Nephron progenitor cell (in vitro differentiated cells): Measurements from ENCODE around the gene INSIG2.

ENCODE experiments used
- DNase-seq: peaks from one replicate; pipeline ENCODE4 v3.0.0; 2021
- H3K27ac Mint-ChIP-seq: 2 replicates; pipeline ENCODE4 v1.8.0; 2021; ENCODE audit warnings: mild to moderate bottlenecking, moderate library complexity, mixed read lengths
- H3K27me3 Mint-ChIP-seq: 2 replicates; pipeline ENCODE4 v1.8.0; 2021; ENCODE audit warnings: mild to moderate bottlenecking, low read depth, mixed read lengths; ENCODE audit not compliant: poor library complexity
- H3K36me3 Mint-ChIP-seq: 2 replicates; pipeline ENCODE4 v1.8.0; 2021; ENCODE audit warnings: low read depth, mixed read lengths
- H3K4me1 Mint-ChIP-seq: 2 replicates; pipeline ENCODE4 v1.8.0; 2021; ENCODE audit warnings: mixed read lengths
- H3K4me3 Mint-ChIP-seq: 2 replicates; pipeline ENCODE4 v1.8.0; 2021; ENCODE audit warnings: mild to moderate bottlenecking, moderate library complexity, mixed read lengths
- H3K9me3 Mint-ChIP-seq: 2 replicates; pipeline ENCODE4 v1.8.0; 2021; ENCODE audit warnings: mild to moderate bottlenecking, moderate library complexity, mixed read lengths
- CTCF ChIP-seq: fragments of 200-600 bp; sonication (generic); IDR thresholded peaks from 2 replicates; pipeline ENCODE4 v1.5.0; 2021; ENCODE audit warnings: antibody characterized with exemption

INSIG2 gene

GRCh38 chr2:118046634-118047210 is 41.5 kb upstream of the INSIG2 start:
- no peak for DNase-seq
- H3K27ac Mint-ChIP-seq: no peak overlapping the region
- H3K27me3 Mint-ChIP-seq: no peaks in the 10 kb centered on the region
- peak; percentile 69 for TF ChIP-seq CTCF
- peaks cover 34% of the 10 kb centered on the region for H3K4me1 Mint-ChIP-seq
- H3K4me3 Mint-ChIP-seq: no peak overlapping the region
- peaks cover 8% of the 10 kb centered on the region for H3K9me3 Mint-ChIP-seq
- H3K36me3 Mint-ChIP-seq: no peaks in the 10 kb centered on the region

DNA sequence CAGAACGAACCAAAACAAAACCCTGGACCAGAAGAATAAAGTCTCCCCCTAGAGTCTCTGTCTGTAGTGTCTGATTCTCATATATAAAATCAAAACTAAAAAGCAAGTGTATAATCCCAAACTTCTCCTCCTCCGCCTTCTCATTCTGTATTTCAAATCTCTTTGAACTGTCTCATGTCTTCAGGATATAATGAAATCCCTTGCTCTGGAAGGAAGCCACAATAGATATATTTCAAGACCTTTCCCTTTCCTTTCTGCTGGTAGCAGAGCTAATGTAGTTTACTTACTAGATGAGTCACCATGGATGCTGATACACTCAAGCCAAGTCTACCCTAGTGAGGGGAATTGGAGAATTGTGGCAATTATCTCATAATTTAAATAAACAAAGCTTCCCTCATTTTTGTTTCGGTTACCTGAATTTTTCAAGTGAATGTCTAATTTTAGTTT is 40.9 kb upstream of the INSIG2 start:
- no peak overlapping the region for H3K4me3 Mint-ChIP-seq
- no peaks in the 10 kb centered on the region for H3K36me3 Mint-ChIP-seq
- H3K27ac Mint-ChIP-seq: no peak overlapping the region
- H3K4me1 Mint-ChIP-seq: peaks cover 40% of the 10 kb centered on the region
- no peak for TF ChIP-seq CTCF
- no peaks in the 10 kb centered on the region for H3K27me3 Mint-ChIP-seq
- no peak for DNase-seq
- peaks cover 7% of the 10 kb centered on the region for H3K9me3 Mint-ChIP-seq

- H3K27me3 Mint-ChIP-seq: no peaks in the 10 kb centered on the region
- no peak overlapping the region for H3K4me3 Mint-ChIP-seq
- no peak overlapping the region for H3K27ac Mint-ChIP-seq
- no peak for TF ChIP-seq CTCF
- H3K9me3 Mint-ChIP-seq: peaks cover 4% of the 10 kb centered on the region
- peaks cover 44% of the 10 kb centered on the region for H3K4me1 Mint-ChIP-seq
- no peaks in the 10 kb centered on the region for H3K36me3 Mint-ChIP-seq
- DNase-seq: no peak
Observed at GRCh38 chr2:118048401-118048800, 39.9 kb upstream of the INSIG2 start.

DNA sequence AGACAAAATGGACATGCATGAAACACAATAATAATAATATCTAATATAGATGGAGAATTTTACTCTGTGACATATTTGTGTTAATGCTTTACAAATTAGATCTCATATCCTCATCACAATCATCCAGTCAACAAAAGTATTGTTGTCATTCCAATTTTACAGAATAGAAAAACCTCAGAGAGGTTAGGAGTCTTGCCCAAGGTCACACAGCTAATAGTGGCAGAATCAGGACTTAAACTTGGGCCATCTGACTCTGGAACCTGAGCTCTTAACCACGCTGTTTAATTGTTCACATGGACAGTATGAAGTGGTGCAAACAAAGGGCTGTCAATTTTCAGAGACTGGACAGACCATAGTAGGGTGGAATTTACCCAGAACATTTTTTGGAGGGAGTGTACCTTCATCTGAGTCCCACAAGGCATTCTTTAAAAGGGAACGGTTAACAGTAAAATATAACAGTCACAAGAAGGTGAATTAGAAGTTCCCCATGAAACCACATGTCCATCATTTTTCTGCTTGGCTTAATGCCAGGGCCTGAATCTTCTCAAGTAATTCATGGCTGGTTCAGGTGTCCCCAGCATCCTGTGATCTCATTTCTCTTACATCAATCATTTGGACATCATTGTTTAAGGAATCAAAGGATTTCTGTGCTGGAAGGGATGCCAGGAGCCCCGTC is 39.0 kb upstream of the INSIG2 start:
- Mint-ChIP-seq H3K27ac (no peak overlapping the region), H3K9me3 (no peaks in the 10 kb centered on the region), H3K36me3 (no peaks in the 10 kb centered on the region), H3K27me3 (no peaks in the 10 kb centered on the region), H3K4me1 (peaks cover 50% of the 10 kb centered on the region), H3K4me3 (no peak overlapping the region)
- no peak for TF ChIP-seq CTCF
- DNase-seq: no peak

DNA sequence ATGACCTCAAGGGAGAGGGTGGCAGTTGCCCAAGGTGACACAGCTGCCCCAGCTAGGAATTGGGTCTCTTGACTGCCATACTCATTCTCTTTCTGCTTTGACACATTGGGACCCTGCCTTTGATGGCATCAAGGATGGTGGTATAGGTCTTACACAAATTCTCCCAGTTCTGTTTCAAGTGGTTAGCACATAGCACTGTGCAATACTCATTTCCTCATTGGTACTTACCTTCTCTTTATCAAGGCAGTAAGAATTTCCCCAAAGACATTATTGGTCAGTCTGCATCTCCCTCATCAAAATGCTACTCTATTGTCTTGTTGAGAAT is 38.5 kb upstream of the INSIG2 start:
- no peak for DNase-seq
- Mint-ChIP-seq H3K9me3 (no peaks in the 10 kb centered on the region), H3K27ac (no peak overlapping the region), H3K4me1 (peaks cover 53% of the 10 kb centered on the region), H3K36me3 (no peaks in the 10 kb centered on the region), H3K27me3 (no peaks in the 10 kb centered on the region), H3K4me3 (no peak overlapping the region)
- TF ChIP-seq CTCF: no peak

- no peak overlapping the region for H3K4me3 Mint-ChIP-seq
- peaks cover 59% of the 10 kb centered on the region for H3K4me1 Mint-ChIP-seq
- no peak for DNase-seq
- no peaks in the 10 kb centered on the region for H3K27me3 Mint-ChIP-seq
- H3K36me3 Mint-ChIP-seq: no peaks in the 10 kb centered on the region
- no peak for TF ChIP-seq CTCF
- no peak overlapping the region for H3K27ac Mint-ChIP-seq
- H3K9me3 Mint-ChIP-seq: no peaks in the 10 kb centered on the region
Observed at GRCh38 chr2:118050386-118050785, 37.9 kb upstream of the INSIG2 start.
